Neutrophil (primary cell): Measurements from ENCODE around the gene CIDEC.

ENCODE experiments used
- H3K27ac ChIP-seq: fragments of 200-600 bp; sonication (generic); 2 replicates; pipeline ENCODE4 v1.5.1; 2016; ENCODE audit warnings: mild to moderate bottlenecking, moderate library complexity
- H3K27me3 ChIP-seq: fragments of 200-600 bp; sonication (generic); 2 replicates; pipeline ENCODE4 v1.6.0; 2016; ENCODE audit warnings: mild to moderate bottlenecking
- H3K36me3 ChIP-seq: fragments of 200-600 bp; sonication (generic); 2 replicates; pipeline ENCODE4 v1.5.1; 2017
- H3K4me1 ChIP-seq, 2 experiments: fragments of 200-600 bp in 1 of 2; sonication (generic) in 1 of 2; 1 replicate in 1 of 2; 2 replicates in 1 of 2; pipeline versions ENCODE4 v1.5.1 to v1.6.1; 2013 to 2016; ENCODE audit warnings: low read depth in 1 of 2, low read length in 1 of 2, mild to moderate bottlenecking in 1 of 2, moderate library complexity in 1 of 2; ENCODE audit not compliant: control insufficient read depth in 1 of 2, insufficient read depth in 1 of 2
- H3K4me3 ChIP-seq, 2 experiments: fragments of 200-600 bp in 1 of 2; sonication (generic) in 1 of 2; 1 replicate in 1 of 2; 2 replicates in 1 of 2; pipeline ENCODE4 v1.5.1; 2013 to 2016; ENCODE audit warnings: low read depth in 1 of 2, low read length in 1 of 2, mild to moderate bottlenecking in 1 of 2, moderate library complexity in 1 of 2
- H3K9me3 ChIP-seq: fragments of 200-600 bp; sonication (generic); 2 replicates; pipeline ENCODE4 v1.5.1; 2016
- CTCF ChIP-seq: fragments of 200-600 bp; sonication (generic); IDR thresholded peaks from 2 replicates; pipeline ENCODE4 v1.5.1; 2016; ENCODE audit warnings: antibody characterized with exemption

Gene CIDEC

GRCh38 chr3:9826815-9827573 lies 53.1 kb downstream of the CIDEC start:
- Histone ChIP-seq H3K4me1 (no peaks in the 10 kb centered on the region), H3K36me3 (peaks cover 78% of the 10 kb centered on the region), H3K27ac (no peak overlapping the region), H3K4me3 (no peak overlapping the region), H3K9me3 (no peaks in the 10 kb centered on the region), H3K27me3 (no peaks in the 10 kb centered on the region)
- no peak for TF ChIP-seq CTCF

- H3K4me1 ChIP-seq = no peaks in the 10 kb centered on the region
- H3K27me3 ChIP-seq = no peaks in the 10 kb centered on the region
- H3K27ac ChIP-seq = no peak overlapping the region
- no peak overlapping the region for H3K4me3 ChIP-seq
- no peaks in the 10 kb centered on the region for H3K9me3 ChIP-seq
- H3K36me3 ChIP-seq = peaks cover 76% of the 10 kb centered on the region
- no peak for TF ChIP-seq CTCF
Observed at GRCh38 chr3:9825451-9826040, 54.5 kb downstream of the CIDEC start.

GRCh38 chr3:9820946-9821345 lies 59.1 kb downstream of the CIDEC start:
- no peak overlapping the region for H3K27ac ChIP-seq

GRCh38 chr3:9820543-9820942 lies 59.5 kb downstream of the CIDEC start:
- H3K4me1 ChIP-seq = no peaks in the 10 kb centered on the region
- H3K36me3 ChIP-seq = peaks cover 78% of the 10 kb centered on the region
- no peaks in the 10 kb centered on the region for H3K27me3 ChIP-seq
- H3K9me3 ChIP-seq = no peaks in the 10 kb centered on the region
- H3K27ac ChIP-seq = no peak overlapping the region
- TF ChIP-seq CTCF = no peak
- no peak overlapping the region for H3K4me3 ChIP-seq

More at GRCh38 chr3:9820946-9821345, 59.1 kb downstream of the CIDEC start:
- Histone ChIP-seq H3K9me3 (no peaks in the 10 kb centered on the region), H3K27me3 (no peaks in the 10 kb centered on the region), H3K4me1 (no peaks in the 10 kb centered on the region), H3K4me3 (no peak overlapping the region), H3K36me3 (peaks cover 78% of the 10 kb centered on the region)
- no peak for TF ChIP-seq CTCF

- H3K36me3 ChIP-seq = peaks cover 84% of the 10 kb centered on the region
- H3K27me3 ChIP-seq = no peaks in the 10 kb centered on the region
- no peak overlapping the region for H3K4me3 ChIP-seq
- H3K27ac ChIP-seq = no peak overlapping the region
- no peaks in the 10 kb centered on the region for H3K4me1 ChIP-seq
- no peak for TF ChIP-seq CTCF
- H3K9me3 ChIP-seq = no peaks in the 10 kb centered on the region
Observed at GRCh38 chr3:9818666-9819335, 61.3 kb downstream of the CIDEC start.
